ENCODE data around the gene DENND4C. TPM values are rescaled to one million over a fixed set of nuclear protein-coding genes. Genes with fewer than 3 reads are reported as not detected.
A peak's percentile ranks its signal among the peaks of the same experiment; 100 is the strongest.

Gene DENND4C
- total RNA-seq, 1 experiment from 2014 or later: 22.6 TPM

DNA sequence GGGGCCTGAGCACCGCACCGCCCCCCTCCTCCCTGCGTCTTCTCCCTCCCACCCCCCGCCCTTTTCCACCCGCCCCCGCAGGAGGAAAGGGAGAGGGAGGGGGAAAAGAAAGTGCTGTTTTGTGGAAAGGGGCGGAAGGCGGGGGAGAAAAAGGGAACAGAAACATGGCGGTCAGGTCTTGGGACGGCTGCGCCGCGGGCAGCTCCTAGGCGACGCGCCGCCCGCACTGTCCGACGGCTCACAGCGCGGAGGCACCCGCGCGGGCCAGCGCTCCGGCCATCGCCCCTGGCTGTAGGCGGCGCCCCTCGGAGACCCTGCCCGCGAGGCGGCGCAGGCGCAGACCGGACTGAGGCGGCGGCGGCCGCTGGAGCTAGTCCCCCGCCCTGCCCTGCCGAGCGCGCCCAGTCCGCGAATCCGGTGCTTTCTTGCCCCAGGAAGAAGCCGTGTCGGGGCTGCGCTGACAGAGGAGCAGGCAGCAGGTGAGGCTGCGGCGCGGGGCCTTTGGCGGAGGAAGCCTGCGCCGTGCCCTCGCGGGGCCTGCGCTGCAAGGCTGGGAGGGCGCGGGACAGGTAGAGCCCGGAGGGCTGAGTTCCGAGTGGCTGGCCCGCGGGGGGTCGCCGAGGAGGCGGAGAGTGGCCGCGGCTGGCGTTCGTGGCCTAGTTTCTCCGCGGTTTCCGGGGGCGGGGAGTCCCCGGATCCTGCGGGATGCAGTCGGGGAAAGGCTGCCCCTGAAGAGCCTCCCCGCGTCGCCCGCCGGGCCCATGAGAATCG is at the start of gene DENND4C (continued):
- TF ChIP-seq RELA (CRISPR knock-in tag; IDR thresholded peaks at IDR 0.05; ENCODE audit: borderline replicate concordance) (peak; percentile 82; the same call in 1 of the 2 replicates), SP1 (CRISPR knock-in tag; conservative IDR thresholded peaks at IDR 0.05) (peak; percentile 58; the same call in 1 of the 2 replicates), ZNF263 (CRISPR knock-in tag; IDR thresholded peaks at IDR 0.05; ENCODE audit: low read depth) (no peak), CREM (CRISPR knock-in tag; IDR thresholded peaks at IDR 0.05) (peak; percentile 52; the same call in 1 of the 2 replicates), ZNF121 (CRISPR knock-in tag; IDR thresholded peaks at IDR 0.05) (no peak), ZNF138 (CRISPR knock-in tag; conservative IDR thresholded peaks at IDR 0.05) (no peak), ETV6 (CRISPR knock-in tag; IDR thresholded peaks at IDR 0.05) (peak; percentile 79), TEAD4 (CRISPR knock-in tag; IDR thresholded peaks at IDR 0.05) (no peak), ESRRA (CRISPR knock-in tag; IDR thresholded peaks at IDR 0.05; ENCODE audit: borderline replicate concordance) (peak; percentile 92), ZNF232 (CRISPR knock-in tag; IDR thresholded peaks at IDR 0.05) (peak; percentile 89; the same call in 1 of the 2 replicates), ZNF416 (CRISPR knock-in tag; IDR thresholded peaks at IDR 0.05) (peak; percentile 52; the same call in 1 of the 2 replicates), NFE2L1 (CRISPR knock-in tag; IDR thresholded peaks at IDR 0.05) (0 out of 2 replicates have a peak, but pooled peaks have one; percentile 6), GABPB1 (CRISPR knock-in tag; IDR thresholded peaks at IDR 0.05) (peak; percentile 63), RORB (CRISPR knock-in tag; IDR thresholded peaks at IDR 0.05) (no peak), NFYB (CRISPR knock-in tag; conservative IDR thresholded peaks at IDR 0.05; ENCODE audit: low read depth) (0 out of 2 replicates have a peak, but pooled peaks have one; percentile 17)
- TF ChIP-seq, protein P1, sequence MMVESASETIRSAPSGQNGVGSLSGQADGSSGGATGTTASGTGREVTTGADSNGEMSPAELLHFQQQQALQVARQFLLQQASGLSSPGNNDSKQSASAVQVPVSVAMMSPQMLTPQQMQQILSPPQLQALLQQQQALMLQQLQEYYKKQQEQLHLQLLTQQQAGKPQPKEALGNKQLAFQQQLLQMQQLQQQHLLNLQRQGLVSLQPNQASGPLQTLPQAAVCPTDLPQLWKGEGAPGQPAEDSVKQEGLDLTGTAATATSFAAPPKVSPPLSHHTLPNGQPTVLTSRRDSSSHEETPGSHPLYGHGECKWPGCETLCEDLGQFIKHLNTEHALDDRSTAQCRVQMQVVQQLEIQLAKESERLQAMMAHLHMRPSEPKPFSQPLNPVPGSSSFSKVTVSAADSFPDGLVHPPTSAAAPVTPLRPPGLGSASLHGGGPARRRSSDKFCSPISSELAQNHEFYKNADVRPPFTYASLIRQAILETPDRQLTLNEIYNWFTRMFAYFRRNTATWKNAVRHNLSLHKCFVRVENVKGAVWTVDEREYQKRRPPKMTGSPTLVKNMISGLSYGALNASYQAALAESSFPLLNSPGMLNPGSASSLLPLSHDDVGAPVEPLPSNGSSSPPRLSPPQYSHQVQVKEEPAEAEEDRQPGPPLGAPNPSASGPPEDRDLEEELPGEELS (CRISPR knock-in tag; IDR thresholded peaks at IDR 0.05): peak; percentile 58; the same call in 1 of the 2 replicates
- TF ChIP-seq, protein P2, sequence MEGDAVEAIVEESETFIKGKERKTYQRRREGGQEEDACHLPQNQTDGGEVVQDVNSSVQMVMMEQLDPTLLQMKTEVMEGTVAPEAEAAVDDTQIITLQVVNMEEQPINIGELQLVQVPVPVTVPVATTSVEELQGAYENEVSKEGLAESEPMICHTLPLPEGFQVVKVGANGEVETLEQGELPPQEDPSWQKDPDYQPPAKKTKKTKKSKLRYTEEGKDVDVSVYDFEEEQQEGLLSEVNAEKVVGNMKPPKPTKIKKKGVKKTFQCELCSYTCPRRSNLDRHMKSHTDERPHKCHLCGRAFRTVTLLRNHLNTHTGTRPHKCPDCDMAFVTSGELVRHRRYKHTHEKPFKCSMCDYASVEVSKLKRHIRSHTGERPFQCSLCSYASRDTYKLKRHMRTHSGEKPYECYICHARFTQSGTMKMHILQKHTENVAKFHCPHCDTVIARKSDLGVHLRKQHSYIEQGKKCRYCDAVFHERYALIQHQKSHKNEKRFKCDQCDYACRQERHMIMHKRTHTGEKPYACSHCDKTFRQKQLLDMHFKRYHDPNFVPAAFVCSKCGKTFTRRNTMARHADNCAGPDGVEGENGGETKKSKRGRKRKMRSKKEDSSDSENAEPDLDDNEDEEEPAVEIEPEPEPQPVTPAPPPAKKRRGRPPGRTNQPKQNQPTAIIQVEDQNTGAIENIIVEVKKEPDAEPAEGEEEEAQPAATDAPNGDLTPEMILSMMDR (IDR thresholded peaks at IDR 0.05): no peak
- TF ChIP-seq, protein P3, sequence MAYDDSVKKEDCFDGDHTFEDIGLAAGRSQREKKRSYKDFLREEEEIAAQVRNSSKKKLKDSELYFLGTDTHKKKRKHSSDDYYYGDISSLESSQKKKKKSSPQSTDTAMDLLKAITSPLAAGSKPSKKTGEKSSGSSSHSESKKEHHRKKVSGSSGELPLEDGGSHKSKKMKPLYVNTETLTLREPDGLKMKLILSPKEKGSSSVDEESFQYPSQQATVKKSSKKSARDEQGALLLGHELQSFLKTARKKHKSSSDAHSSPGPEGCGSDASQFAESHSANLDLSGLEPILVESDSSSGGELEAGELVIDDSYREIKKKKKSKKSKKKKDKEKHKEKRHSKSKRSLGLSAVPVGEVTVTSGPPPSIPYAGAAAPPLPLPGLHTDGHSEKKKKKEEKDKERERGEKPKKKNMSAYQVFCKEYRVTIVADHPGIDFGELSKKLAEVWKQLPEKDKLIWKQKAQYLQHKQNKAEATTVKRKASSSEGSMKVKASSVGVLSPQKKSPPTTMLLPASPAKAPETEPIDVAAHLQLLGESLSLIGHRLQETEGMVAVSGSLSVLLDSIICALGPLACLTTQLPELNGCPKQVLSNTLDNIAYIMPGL (CRISPR knock-in tag; IDR thresholded peaks at IDR 0.05): peak; percentile 97

DNA sequence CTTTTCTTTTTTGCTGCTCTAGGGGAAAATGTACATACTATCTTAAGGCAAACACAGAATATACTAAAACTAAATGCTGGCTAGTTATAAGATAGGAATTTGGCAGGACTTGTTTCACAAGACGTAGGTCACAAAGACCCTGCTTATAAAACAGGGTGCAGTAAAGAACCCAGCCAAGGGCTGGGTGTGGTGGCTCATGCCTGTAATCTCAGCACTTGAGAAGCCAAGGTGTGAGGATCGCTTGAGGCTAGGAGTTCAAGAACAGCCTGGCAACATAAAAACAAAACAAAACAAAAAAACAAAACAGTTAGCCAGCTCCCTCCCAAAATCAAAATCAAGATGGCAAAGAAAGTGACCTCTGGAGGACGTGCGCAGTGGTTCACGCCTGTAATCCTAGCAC is 49.5 kb upstream of the DENND4C start:
- ChIA-PET CTCF (interaction anchor here (0.6 to 0.9 kb wide), 2 partner anchors 132 to 1319 kb away, joined by 3 read pairs; partner anchors contain the start of gene RRAGA), POLR2A (interaction anchor here (0.7 kb wide), 1 partner anchor 1304 kb away, joined by 7 read pairs; no protein-coding TSS in a partner anchor)
- no peak for DNase-seq (ENCODE audit: low spot score)
- Mint-ChIP-seq H3K9me3 (no peaks in the 10 kb centered on the region), H3K4me1 (peaks cover 7% of the 10 kb centered on the region), H3K27ac (no peak overlapping the region), H3K36me3 (no peaks in the 10 kb centered on the region), H3K27me3 (ENCODE audit: low read depth) (no peaks in the 10 kb centered on the region), H3K4me3 (no peak overlapping the region)
- no peak for ATAC-seq
- TF ChIP-seq, protein P4, sequence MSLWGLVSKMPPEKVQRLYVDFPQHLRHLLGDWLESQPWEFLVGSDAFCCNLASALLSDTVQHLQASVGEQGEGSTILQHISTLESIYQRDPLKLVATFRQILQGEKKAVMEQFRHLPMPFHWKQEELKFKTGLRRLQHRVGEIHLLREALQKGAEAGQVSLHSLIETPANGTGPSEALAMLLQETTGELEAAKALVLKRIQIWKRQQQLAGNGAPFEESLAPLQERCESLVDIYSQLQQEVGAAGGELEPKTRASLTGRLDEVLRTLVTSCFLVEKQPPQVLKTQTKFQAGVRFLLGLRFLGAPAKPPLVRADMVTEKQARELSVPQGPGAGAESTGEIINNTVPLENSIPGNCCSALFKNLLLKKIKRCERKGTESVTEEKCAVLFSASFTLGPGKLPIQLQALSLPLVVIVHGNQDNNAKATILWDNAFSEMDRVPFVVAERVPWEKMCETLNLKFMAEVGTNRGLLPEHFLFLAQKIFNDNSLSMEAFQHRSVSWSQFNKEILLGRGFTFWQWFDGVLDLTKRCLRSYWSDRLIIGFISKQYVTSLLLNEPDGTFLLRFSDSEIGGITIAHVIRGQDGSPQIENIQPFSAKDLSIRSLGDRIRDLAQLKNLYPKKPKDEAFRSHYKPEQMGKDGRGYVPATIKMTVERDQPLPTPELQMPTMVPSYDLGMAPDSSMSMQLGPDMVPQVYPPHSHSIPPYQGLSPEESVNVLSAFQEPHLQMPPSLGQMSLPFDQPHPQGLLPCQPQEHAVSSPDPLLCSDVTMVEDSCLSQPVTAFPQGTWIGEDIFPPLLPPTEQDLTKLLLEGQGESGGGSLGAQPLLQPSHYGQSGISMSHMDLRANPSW (CRISPR knock-in tag; conservative IDR thresholded peaks at IDR 0.05; ENCODE audit: low read depth): no peak
- no peak for TF ChIP-seq NFATC4 (CRISPR knock-in tag; IDR thresholded peaks at IDR 0.05)
- no peak for TF ChIP-seq SMAD3 (CRISPR knock-in tag; IDR thresholded peaks at IDR 0.05; ENCODE audit: borderline replicate concordance)
- no peak for TF ChIP-seq NR3C1 (CRISPR knock-in tag; conservative IDR thresholded peaks at IDR 0.05; ENCODE audit: low read depth)
- no peak for TF ChIP-seq ZNF263 (CRISPR knock-in tag; IDR thresholded peaks at IDR 0.05; ENCODE audit: low read depth)
- TF ChIP-seq, protein P5, sequence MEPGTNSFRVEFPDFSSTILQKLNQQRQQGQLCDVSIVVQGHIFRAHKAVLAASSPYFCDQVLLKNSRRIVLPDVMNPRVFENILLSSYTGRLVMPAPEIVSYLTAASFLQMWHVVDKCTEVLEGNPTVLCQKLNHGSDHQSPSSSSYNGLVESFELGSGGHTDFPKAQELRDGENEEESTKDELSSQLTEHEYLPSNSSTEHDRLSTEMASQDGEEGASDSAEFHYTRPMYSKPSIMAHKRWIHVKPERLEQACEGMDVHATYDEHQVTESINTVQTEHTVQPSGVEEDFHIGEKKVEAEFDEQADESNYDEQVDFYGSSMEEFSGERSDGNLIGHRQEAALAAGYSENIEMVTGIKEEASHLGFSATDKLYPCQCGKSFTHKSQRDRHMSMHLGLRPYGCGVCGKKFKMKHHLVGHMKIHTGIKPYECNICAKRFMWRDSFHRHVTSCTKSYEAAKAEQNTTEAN (CRISPR knock-in tag; IDR thresholded peaks at IDR 0.05): no peak
- TF ChIP-seq, protein P6, sequence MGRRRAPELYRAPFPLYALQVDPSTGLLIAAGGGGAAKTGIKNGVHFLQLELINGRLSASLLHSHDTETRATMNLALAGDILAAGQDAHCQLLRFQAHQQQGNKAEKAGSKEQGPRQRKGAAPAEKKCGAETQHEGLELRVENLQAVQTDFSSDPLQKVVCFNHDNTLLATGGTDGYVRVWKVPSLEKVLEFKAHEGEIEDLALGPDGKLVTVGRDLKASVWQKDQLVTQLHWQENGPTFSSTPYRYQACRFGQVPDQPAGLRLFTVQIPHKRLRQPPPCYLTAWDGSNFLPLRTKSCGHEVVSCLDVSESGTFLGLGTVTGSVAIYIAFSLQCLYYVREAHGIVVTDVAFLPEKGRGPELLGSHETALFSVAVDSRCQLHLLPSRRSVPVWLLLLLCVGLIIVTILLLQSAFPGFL (CRISPR knock-in tag; IDR thresholded peaks at IDR 0.05; ENCODE audit: borderline replicate concordance): no peak
- no peak for TF ChIP-seq PRRX2 (CRISPR knock-in tag; IDR thresholded peaks at IDR 0.05)
- no peak for TF ChIP-seq OVOL2 (CRISPR knock-in tag; IDR thresholded peaks at IDR 0.05; ENCODE audit: borderline replicate concordance)
- TF ChIP-seq ZBTB21 (CRISPR knock-in tag; IDR thresholded peaks at IDR 0.05; ENCODE audit: borderline replicate concordance): no peak

Measured in WTC11 (cell line).